ENCODE measurements around the gene FIGNL2.
"Not testable (repeated sequence)": the region's sequence is repeated elsewhere in the genome, so short reads cannot be mapped to it uniquely, and the experiment has no call there.

FIGNL2 gene

GRCh38 chr12:51848326-51848727 is at the start of gene FIGNL2:
FIGNL2 (minus strand) TSS chr12:51848718; CDS start chr12:51822413, 26,305 bp downstream.
- DNase-seq, result peak; percentile 24

GRCh38 chr12:51897181-51897580 is 48.7 kb upstream of the FIGNL2 start:
- no peak for DNase-seq

GRCh38 chr12:51896236-51896635 is 47.7 kb upstream of the FIGNL2 start:
- no peak for DNase-seq

GRCh38 chr12:51895378-51896135 is 47.0 kb upstream of the FIGNL2 start:
- no peak for DNase-seq

- no peak for DNase-seq
Observed at GRCh38 chr12:51893786-51894185, 45.3 kb upstream of the FIGNL2 start.

- peak; percentile 26 for DNase-seq
Observed at GRCh38 chr12:51891843-51892242, 43.3 kb upstream of the FIGNL2 start.

- DNase-seq, result no peak
Observed at GRCh38 chr12:51890511-51891171, 42.1 kb upstream of the FIGNL2 start.

GRCh38 chr12:51890133-51890464 is 41.6 kb upstream of the FIGNL2 start:
- DNase-seq, result no peak

- no peak for DNase-seq
Observed at GRCh38 chr12:51889216-51890132, 41.0 kb upstream of the FIGNL2 start.

- DNase-seq, result peak; percentile 44
Observed at GRCh38 chr12:51888316-51889215, 40.0 kb upstream of the FIGNL2 start.

- peak; percentile 79 for DNase-seq
Observed at GRCh38 chr12:51887476-51888315, 39.2 kb upstream of the FIGNL2 start, which contains the start of gene ANKRD33. ANKRD33 (plus strand) TSS chr12:51888103; CDS start chr12:51888187, 84 bp downstream.

GRCh38 chr12:51886021-51886710 is 37.6 kb upstream of the FIGNL2 start:
- peak; percentile 51 for DNase-seq

- not testable (repeated sequence) for DNase-seq
Observed at GRCh38 chr12:51885294-51886020, 36.9 kb upstream of the FIGNL2 start.

- peak; percentile 96 for DNase-seq
Observed at GRCh38 chr12:51884676-51885229, 36.2 kb upstream of the FIGNL2 start.

GRCh38 chr12:51883998-51884675 is 35.6 kb upstream of the FIGNL2 start:
- peak; percentile 53 for DNase-seq

- DNase-seq, result no peak
Observed at GRCh38 chr12:51883295-51883694, 34.8 kb upstream of the FIGNL2 start.

GRCh38 chr12:51879102-51879501 is 30.6 kb upstream of the FIGNL2 start:
- DNase-seq, result no peak

- DNase-seq, result no peak
Observed at GRCh38 chr12:51874486-51874885, 26.0 kb upstream of the FIGNL2 start.

GRCh38 chr12:51874000-51874399 is 25.5 kb upstream of the FIGNL2 start:
- DNase-seq, result no peak

Measured in DMS53 (cell line).